SH-SY5Y (cell line): ENCODE data around the gene CACNG7.

Source experiments
- GATA2 ChIP-seq: IDR thresholded peaks from 2 replicates; pipeline ENCODE4 v1.6.1; 2011; ENCODE audit warnings: mild to moderate bottlenecking, low read depth, low read length
- GATA3 ChIP-seq: IDR thresholded peaks from 2 replicates; pipeline ENCODE4 v1.6.1; 2011; ENCODE audit warnings: low read depth, mild to moderate bottlenecking, low read length, moderate library complexity

DNA sequence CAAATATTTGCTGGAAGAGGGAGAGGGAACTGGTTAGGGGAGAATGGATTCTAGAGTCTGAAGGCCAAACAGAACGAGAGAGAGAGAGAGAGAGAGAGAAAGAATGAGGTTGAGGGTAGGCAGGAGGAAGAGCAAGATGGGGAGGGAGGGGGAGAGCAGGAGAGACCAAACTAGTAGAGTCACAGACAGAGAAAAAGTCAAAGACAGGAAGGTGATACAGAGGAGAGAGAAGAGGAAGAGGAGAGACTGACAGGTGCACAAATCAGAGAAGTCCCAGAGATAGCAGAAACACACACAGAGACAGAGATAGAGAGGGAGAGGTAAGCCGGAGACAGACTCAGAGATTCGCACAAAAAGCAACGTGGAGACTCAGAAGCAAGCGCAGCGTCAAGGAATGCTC is 76.8 kb downstream of the CACNG7 start:
- TF ChIP-seq GATA2: no peak
- TF ChIP-seq GATA3: no peak
